ES-I3 (cell line): ENCODE measurements around the gene BCAS3.

Experiments used
- H3K36me3 ChIP-seq: 2 replicates; pipeline ENCODE4 v1.6.1; 2013; ENCODE audit warnings: mild to moderate bottlenecking, low read length, control low read depth, moderate library complexity; ENCODE audit not compliant: insufficient read depth
- H3K4me1 ChIP-seq: 2 replicates; pipeline ENCODE4 v1.6.1; 2013; ENCODE audit warnings: mild to moderate bottlenecking, control low read depth, low read length; ENCODE audit not compliant: insufficient read depth
- H3K9ac ChIP-seq: 2 replicates; pipeline ENCODE4 v1.6.1; 2013; ENCODE audit warnings: low read depth, mild to moderate bottlenecking, low read length, moderate library complexity
- H3K9me3 ChIP-seq: 2 replicates; pipeline ENCODE4 v1.6.1; 2013; ENCODE audit warnings: mild to moderate bottlenecking, low read length, moderate library complexity; ENCODE audit not compliant: control insufficient read depth, insufficient read depth

The BCAS3 gene

GRCh38 chr17:60677308-60678117 is at the start of gene BCAS3:
Gene BCAS3, plus strand, starts transcription at chr17:60677851.
- Histone ChIP-seq H3K9ac (peak within 1 kb of the TSS; percentile 54), H3K9me3 (no peaks in the 10 kb centered on the region), H3K36me3 (no peaks in the 10 kb centered on the region), H3K4me1 (no peaks in the 10 kb centered on the region)

GRCh38 chr17:60628252-60628889 is 49.3 kb upstream of the BCAS3 start:
- Histone ChIP-seq H3K4me1 (no peaks in the 10 kb centered on the region), H3K9me3 (no peaks in the 10 kb centered on the region), H3K36me3 (peaks cover 6% of the 10 kb centered on the region; the same call in 1 of the 2 replicates), H3K9ac (no peak overlapping the region)

- H3K4me1 ChIP-seq, result no peaks in the 10 kb centered on the region
- no peak overlapping the region for H3K9ac ChIP-seq
- H3K36me3 ChIP-seq, result peaks cover 6% of the 10 kb centered on the region; the same call in 1 of the 2 replicates
- H3K9me3 ChIP-seq, result no peaks in the 10 kb centered on the region
Observed at GRCh38 chr17:60629120-60629519, 48.5 kb upstream of the BCAS3 start.

- Histone ChIP-seq H3K9me3 (no peaks in the 10 kb centered on the region), H3K36me3 (peaks cover 6% of the 10 kb centered on the region; the same call in 1 of the 2 replicates), H3K4me1 (no peaks in the 10 kb centered on the region), H3K9ac (no peak overlapping the region)
Observed at GRCh38 chr17:60630352-60630751, 47.3 kb upstream of the BCAS3 start.

GRCh38 chr17:60631119-60631518 is 46.5 kb upstream of the BCAS3 start:
- Histone ChIP-seq H3K9me3 (no peaks in the 10 kb centered on the region), H3K9ac (no peak overlapping the region), H3K36me3 (peaks cover 12% of the 10 kb centered on the region), H3K4me1 (no peaks in the 10 kb centered on the region)

DNA sequence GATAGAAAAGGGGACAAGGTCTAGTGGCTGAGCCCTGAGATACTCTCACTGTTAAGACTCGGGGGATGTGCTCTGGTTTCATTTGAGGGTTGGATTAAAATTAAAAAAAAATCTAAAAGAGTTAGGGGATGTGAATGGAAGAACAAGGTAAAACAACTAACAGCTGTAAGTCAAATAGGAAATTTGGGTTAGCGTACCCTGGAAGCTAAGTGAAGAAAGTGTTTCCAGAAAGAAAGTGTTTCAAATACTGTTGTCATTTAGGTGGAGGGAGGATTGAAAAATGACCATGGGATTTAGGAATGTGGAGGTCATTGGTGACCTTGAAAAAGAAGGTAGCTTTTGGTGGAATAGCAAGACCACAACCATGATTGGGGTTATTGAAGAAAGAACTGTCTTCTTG is 40.0 kb upstream of the BCAS3 start:
- H3K9me3 ChIP-seq, result no peaks in the 10 kb centered on the region
- no peaks in the 10 kb centered on the region for H3K4me1 ChIP-seq
- H3K9ac ChIP-seq, result no peak overlapping the region
- H3K36me3 ChIP-seq, result peaks cover 11% of the 10 kb centered on the region

GRCh38 chr17:60639019-60639330 is 38.7 kb upstream of the BCAS3 start:
- Histone ChIP-seq H3K4me1 (no peaks in the 10 kb centered on the region), H3K9me3 (no peaks in the 10 kb centered on the region), H3K9ac (no peak overlapping the region), H3K36me3 (peaks cover 11% of the 10 kb centered on the region)

GRCh38 chr17:60640503-60640902 is 37.1 kb upstream of the BCAS3 start:
- no peaks in the 10 kb centered on the region for H3K4me1 ChIP-seq
- no peak overlapping the region for H3K9ac ChIP-seq
- H3K36me3 ChIP-seq, result peaks cover 11% of the 10 kb centered on the region
- no peaks in the 10 kb centered on the region for H3K9me3 ChIP-seq

DNA sequence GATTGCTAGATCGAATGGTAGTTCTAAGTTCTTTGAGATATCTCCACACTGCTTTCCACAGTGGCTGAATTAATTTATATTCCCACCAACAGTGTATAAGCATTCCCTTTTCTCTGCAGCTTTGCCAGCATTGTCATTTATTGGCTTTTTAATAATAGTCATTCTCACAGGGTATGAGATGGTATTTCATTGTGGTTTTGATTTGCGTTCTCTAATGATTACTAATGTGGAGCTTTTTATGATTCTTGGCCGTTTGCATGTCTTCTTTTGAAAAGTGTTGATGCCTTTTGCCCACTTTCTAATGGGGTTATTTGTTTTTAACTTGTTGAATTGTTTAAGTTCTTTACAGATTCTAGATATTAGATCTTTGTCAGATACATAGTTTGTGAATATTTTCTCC is 36.5 kb upstream of the BCAS3 start:
- H3K9ac ChIP-seq, result no peak overlapping the region
- H3K9me3 ChIP-seq, result no peaks in the 10 kb centered on the region
- peaks cover 7% of the 10 kb centered on the region; the same call in 1 of the 2 replicates for H3K36me3 ChIP-seq
- H3K4me1 ChIP-seq, result no peaks in the 10 kb centered on the region

DNA sequence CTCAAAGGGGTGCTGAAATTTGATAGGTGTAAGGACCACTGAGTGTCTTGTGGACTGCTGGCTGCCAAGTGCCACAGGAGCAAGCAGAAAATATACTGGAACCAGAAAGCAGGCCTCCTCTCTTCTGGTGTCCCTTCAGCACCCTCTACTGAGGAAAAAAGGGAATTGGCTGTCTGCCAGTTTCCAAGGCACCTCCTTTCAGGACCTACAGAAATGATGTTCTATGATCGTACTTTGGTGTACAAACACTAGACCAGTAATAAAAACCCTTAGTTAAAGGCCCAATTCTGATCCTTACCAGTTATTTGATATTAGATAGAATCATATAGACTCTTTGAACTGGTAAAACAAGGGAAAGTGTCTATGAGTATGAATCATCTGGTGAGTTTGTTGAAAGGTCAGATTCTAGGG is 35.8 kb upstream of the BCAS3 start:
- no peaks in the 10 kb centered on the region for H3K4me1 ChIP-seq
- no peaks in the 10 kb centered on the region for H3K9me3 ChIP-seq
- peaks cover 2% of the 10 kb centered on the region; the same call in 1 of the 2 replicates for H3K36me3 ChIP-seq
- H3K9ac ChIP-seq, result no peak overlapping the region

DNA sequence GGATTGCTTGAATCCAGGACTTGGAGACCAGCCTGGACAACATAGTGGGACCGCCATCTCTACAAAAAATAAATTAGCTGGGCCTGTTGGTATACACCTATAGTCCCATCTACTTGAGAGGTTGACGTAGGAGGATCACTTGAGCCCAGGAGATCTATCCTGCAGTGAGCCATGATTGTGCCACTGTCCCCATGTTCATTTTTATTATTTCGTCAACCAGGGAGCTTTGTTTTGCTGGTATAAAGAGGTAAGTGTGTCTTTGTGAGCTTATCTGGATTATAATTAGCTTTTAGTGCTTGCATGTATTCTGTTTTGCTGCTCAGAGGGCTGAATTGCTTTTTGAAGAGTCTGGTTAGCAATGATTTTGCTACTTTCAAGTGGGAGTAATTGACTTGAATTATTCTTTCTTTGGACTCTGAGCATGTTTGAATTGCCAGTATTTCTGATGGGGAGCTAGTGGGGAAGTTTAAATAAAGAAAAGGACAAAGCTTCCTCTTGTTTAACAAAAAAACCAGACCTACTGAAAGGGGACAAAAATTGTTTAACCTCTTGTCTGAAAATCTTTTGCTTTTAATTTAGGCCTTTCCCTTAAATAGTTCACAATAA is 31.6 kb upstream of the BCAS3 start:
- H3K36me3 ChIP-seq, result peaks cover 16% of the 10 kb centered on the region
- no peaks in the 10 kb centered on the region for H3K9me3 ChIP-seq
- H3K9ac ChIP-seq, result no peak overlapping the region; the same call in 1 of the 2 replicates
- no peaks in the 10 kb centered on the region for H3K4me1 ChIP-seq

GRCh38 chr17:60646701-60647100 is 30.9 kb upstream of the BCAS3 start:
- peaks cover 19% of the 10 kb centered on the region for H3K36me3 ChIP-seq
- no peaks in the 10 kb centered on the region for H3K9me3 ChIP-seq
- H3K9ac ChIP-seq, result no peak overlapping the region
- no peaks in the 10 kb centered on the region for H3K4me1 ChIP-seq

DNA sequence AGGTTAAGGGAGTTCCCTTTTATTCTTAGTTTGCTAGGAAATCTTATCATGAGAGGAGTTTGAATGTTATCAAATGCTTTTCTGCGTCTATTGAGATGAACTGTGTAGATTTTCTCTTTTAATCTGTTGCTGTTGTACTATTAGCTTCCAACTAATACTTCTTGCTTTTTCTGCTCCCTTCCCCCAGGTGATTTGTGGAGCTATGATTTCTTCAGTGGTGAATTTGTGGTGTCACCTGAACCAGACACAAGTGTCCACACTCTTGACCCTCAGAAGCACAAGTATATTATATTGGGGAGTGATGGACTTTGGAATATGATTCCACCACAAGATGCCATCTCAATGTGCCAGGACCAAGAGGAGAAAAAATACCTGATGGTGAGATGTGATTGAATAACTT is 29.9 kb upstream of the BCAS3 start:
- Histone ChIP-seq H3K9ac (no peak overlapping the region), H3K9me3 (no peaks in the 10 kb centered on the region), H3K4me1 (no peaks in the 10 kb centered on the region), H3K36me3 (peaks cover 19% of the 10 kb centered on the region)

GRCh38 chr17:60652454-60653247 is 25.0 kb upstream of the BCAS3 start:
- Histone ChIP-seq H3K36me3 (peaks cover 20% of the 10 kb centered on the region; the same call in 1 of the 2 replicates), H3K9ac (no peak overlapping the region), H3K4me1 (no peaks in the 10 kb centered on the region; the same call in 1 of the 2 replicates), H3K9me3 (no peaks in the 10 kb centered on the region)
